Measurements from ENCODE around the gene CDC42SE2. TPM values are rescaled to one million over a fixed set of nuclear protein-coding genes. Genes with fewer than 3 reads are reported as not detected.
"Not testable (repeated sequence)": the region's sequence is repeated elsewhere in the genome, so short reads cannot be mapped to it uniquely, and the experiment has no call there.

The CDC42SE2 gene
- total RNA-seq, 1 experiment from 2014 or later, result 33.7 TPM

GRCh38 chr5:131371835-131372234 is 108.0 kb downstream of the CDC42SE2 start:
- H3K4me3 ChIP-seq, result no peak overlapping the region
- H3K36me3 ChIP-seq, result no peaks in the 10 kb centered on the region; the same call in 1 of the 2 replicates
- H3K27ac ChIP-seq, result no peak overlapping the region
- no peak for DNase-seq
- H3K27me3 ChIP-seq, result no peaks in the 10 kb centered on the region
- H3K9me3 ChIP-seq (replicated peaks), result no peaks in the 10 kb centered on the region
- no peaks in the 10 kb centered on the region for H3K4me1 ChIP-seq

DNA sequence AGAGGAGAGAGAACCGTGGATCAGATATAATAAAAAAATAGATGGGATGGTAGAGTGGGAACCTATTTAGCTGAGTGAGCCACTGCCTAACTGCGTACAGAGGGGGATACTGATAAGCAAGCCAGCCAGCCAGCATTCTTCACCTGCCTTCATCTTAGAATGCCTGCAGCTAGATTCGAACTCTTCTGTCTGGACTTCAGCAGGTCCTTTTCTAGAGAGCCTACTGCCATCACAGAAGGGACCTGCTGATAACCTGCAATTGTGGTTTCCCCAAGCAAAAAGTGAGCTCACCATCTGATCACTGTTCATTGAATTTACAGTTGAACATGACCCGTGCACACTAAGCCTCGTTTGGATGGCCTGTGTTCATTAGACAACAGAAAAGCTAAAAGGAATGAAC is 109.4 kb downstream of the CDC42SE2 start:
- no peak for DNase-seq
- Histone ChIP-seq H3K4me3 (no peak overlapping the region), H3K4me1 (no peaks in the 10 kb centered on the region), H3K27me3 (no peaks in the 10 kb centered on the region), H3K9me3 (replicated peaks) (no peaks in the 10 kb centered on the region), H3K36me3 (no peaks in the 10 kb centered on the region), H3K27ac (no peak overlapping the region)

DNA sequence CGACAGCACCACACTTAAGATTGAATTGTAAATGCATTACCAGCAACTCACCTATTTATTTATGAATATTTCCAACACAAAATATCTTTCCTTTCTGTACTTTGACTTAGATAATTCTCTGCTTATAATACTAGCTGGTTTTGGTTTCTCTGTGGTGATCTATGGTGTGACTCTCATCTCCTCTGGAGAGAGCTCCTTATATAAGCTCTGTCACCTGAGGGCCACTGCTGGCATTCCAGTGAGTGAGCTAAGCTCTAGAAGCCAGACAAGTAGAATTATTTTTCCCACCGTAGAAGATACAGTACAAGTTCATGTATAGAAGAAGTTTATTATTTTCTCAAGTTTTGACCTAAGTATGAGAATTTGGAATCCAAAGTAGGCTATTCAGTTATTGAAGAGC is 111.5 kb downstream of the CDC42SE2 start:
- H3K4me3 ChIP-seq, result no peak overlapping the region
- H3K27me3 ChIP-seq, result no peaks in the 10 kb centered on the region
- H3K9me3 ChIP-seq (replicated peaks), result no peaks in the 10 kb centered on the region
- H3K4me1 ChIP-seq, result peaks cover 13% of the 10 kb centered on the region
- no peaks in the 10 kb centered on the region for H3K36me3 ChIP-seq
- no peak overlapping the region for H3K27ac ChIP-seq
- no peak for DNase-seq

DNA sequence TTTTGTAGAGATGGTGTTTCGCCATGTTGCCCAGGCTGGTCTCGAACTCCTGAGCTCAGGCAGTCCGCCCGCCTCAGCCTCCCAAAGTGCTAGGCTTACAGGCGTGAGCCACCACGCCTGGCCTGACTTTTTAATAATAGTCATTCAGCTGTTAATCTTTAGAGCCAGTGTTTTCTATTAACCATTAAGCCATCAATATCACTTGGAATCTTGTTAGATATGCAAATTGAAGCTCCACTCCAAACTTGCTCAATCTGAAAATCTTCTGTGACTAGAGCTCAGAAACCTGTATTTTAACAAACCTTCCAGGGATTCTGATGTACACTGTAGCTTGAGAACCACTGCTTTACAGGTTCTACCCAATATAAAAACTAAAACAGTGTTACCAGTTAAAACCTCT is 113.5 kb downstream of the CDC42SE2 start:
- no peak for DNase-seq
- Histone ChIP-seq H3K4me1 (peaks cover 14% of the 10 kb centered on the region), H3K36me3 (no peaks in the 10 kb centered on the region), H3K4me3 (no peak overlapping the region), H3K27ac (no peak overlapping the region), H3K9me3 (replicated peaks) (no peaks in the 10 kb centered on the region), H3K27me3 (no peaks in the 10 kb centered on the region)

- no peaks in the 10 kb centered on the region for H3K9me3 ChIP-seq (replicated peaks)
- H3K27ac ChIP-seq, result no peak overlapping the region
- H3K27me3 ChIP-seq, result no peaks in the 10 kb centered on the region
- no peak for DNase-seq
- H3K4me1 ChIP-seq, result peaks cover 14% of the 10 kb centered on the region
- H3K4me3 ChIP-seq, result no peak overlapping the region
- H3K36me3 ChIP-seq, result no peaks in the 10 kb centered on the region
Measured at GRCh38 chr5:131377785-131378325, 114.0 kb downstream of the CDC42SE2 start.

- Histone ChIP-seq H3K9me3 (replicated peaks) (no peaks in the 10 kb centered on the region), H3K27me3 (no peaks in the 10 kb centered on the region), H3K27ac (peak overlapping the region; percentile 52), H3K4me1 (peaks cover 14% of the 10 kb centered on the region), H3K4me3 (no peak overlapping the region), H3K36me3 (no peaks in the 10 kb centered on the region)
- DNase-seq, result no peak
Measured at GRCh38 chr5:131378721-131379541, 115.1 kb downstream of the CDC42SE2 start.

GRCh38 chr5:131379723-131380122 is 115.9 kb downstream of the CDC42SE2 start:
- Histone ChIP-seq H3K4me3 (no peak overlapping the region), H3K9me3 (replicated peaks) (no peaks in the 10 kb centered on the region), H3K27ac (peak overlapping the region; percentile 52), H3K27me3 (no peaks in the 10 kb centered on the region), H3K4me1 (peaks cover 14% of the 10 kb centered on the region), H3K36me3 (no peaks in the 10 kb centered on the region)
- peak; percentile 6 to 33 for DNase-seq

DNA sequence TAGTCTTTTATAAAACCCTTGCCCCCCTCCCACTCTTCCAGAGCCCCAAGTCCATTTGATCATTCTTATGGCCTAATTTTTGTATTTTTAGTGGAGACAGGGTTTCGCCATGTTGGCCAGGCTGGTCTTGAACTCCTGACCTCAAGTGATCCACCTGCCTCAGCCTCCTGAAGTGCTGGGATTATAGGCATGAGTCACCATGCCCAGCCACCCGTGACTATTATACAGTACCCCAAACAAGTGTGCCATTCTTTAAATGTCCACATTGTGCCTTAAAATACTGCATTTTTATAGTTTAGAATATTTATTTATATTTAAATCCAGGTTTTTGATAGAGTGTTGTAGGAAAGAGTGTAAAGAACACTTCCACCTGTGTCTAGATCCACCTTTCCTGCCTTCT is 116.4 kb downstream of the CDC42SE2 start:
- DNase-seq, H3K27ac ChIP-seq: not testable (repeated sequence)

DNA sequence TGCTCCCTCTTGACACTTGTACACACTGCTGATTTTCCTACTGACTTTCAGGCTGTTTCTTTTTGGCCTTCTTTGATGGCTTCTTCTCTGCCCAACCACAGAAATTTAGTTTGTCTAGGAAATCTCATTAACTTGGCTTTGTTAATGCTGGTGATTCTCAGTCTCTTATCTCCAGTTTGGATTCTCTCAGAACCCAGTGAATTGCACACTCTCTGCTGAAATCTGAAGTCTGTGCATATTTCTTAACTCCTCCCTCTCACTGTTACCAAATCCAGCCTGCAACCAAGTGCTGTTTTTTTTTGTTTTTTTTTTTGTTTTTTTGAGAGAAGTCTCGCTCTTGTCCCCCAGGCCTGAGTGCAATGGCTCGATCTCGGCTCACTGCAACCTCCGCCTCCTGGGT is 117.2 kb downstream of the CDC42SE2 start:
- Histone ChIP-seq H3K27ac (no peak overlapping the region), H3K36me3 (no peaks in the 10 kb centered on the region), H3K4me3 (no peak overlapping the region), H3K4me1 (peaks cover 14% of the 10 kb centered on the region), H3K27me3 (no peaks in the 10 kb centered on the region), H3K9me3 (replicated peaks) (no peaks in the 10 kb centered on the region)
- DNase-seq, result no peak

More for the DNA sequence above, 116.4 kb downstream of the CDC42SE2 start:
- not testable (repeated sequence) for H3K9me3 ChIP-seq (replicated peaks); H3K4me3 ChIP-seq; H3K27me3 ChIP-seq; H3K36me3 ChIP-seq
- peaks cover 14% of the 10 kb centered on the region for H3K4me1 ChIP-seq

DNA sequence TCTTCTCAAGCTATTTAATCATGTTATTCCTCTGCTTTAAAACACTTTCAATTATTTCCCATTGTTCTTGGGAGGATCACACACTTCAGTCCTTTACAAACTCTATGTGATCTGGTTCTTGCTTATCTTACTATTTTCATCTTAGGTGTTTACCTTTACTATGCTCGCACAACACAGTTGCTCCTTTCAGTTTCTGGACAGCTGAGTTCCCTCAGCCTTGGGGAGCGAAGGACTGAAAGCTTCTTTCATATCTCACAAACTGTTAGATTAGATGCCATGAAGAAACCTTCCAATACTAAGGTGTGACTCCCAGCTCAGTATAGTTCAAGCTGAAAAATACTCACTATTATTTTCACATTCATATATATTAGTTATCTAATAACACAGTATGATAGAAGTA is 117.9 kb downstream of the CDC42SE2 start:
- no peaks in the 10 kb centered on the region; the same call in 1 of the 2 replicates for H3K36me3 ChIP-seq
- DNase-seq, result no peak
- peaks cover 21% of the 10 kb centered on the region for H3K4me1 ChIP-seq
- no peak overlapping the region for H3K27ac ChIP-seq
- H3K4me3 ChIP-seq, result no peak overlapping the region
- H3K27me3 ChIP-seq, result no peaks in the 10 kb centered on the region
- no peaks in the 10 kb centered on the region for H3K9me3 ChIP-seq (replicated peaks)

DNA sequence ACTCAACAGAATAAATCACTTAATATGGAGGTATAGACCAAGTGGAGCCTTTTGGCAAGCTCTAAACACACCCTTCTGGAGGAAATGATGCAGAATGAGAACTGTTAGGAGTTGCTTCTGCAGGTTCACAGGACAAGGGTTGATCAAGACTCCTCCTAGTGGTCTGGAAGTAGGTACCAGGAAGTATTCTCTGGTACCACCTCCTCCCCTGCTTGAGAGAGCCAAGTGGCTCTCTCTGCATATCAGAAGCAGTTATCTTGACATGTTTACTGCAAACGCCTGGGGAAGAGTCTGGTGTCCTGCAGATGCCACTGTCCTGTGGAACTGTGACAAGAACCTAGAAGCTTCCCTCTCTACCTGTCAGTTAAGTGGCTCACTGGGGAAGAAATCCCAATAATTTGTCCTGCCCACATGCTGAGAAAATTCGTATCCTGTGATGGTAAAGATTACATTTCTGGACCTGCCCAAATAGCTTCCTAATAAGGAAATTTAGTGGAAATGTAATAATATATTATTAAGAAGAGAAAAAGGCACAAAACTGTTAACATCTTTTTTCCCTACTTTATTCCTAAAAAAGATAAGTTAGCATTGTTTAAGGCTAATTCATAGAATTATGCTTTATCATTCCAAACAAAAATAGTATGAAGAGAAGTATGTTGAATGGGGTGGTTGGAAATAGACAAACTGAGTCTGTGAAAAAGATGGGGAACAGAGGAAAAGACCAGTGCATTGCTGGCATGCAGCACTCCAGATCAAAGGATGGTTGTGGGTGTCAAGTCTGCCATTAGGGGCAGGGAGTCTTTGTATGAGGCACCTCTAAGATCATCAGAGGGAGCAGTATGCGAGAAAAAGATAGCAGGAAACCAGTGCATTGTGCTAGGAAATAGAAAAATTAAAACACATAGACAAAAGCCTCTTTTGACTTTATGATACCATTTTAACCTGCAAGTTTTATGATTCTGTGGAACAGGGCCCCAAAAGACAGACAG is 118.8 kb downstream of the CDC42SE2 start:
- Histone ChIP-seq H3K27ac (no peak overlapping the region), H3K4me3 (no peak overlapping the region), H3K9me3 (replicated peaks) (no peaks in the 10 kb centered on the region), H3K36me3 (no peaks in the 10 kb centered on the region; the same call in 1 of the 2 replicates), H3K27me3 (no peaks in the 10 kb centered on the region), H3K4me1 (peaks cover 22% of the 10 kb centered on the region)
- DNase-seq, result peak in 1 of 2 experiments; percentile 46

GRCh38 chr5:131384173-131384572 is 120.3 kb downstream of the CDC42SE2 start:
- H3K27me3 ChIP-seq, result no peaks in the 10 kb centered on the region
- H3K4me1 ChIP-seq, result peaks cover 21% of the 10 kb centered on the region
- no peaks in the 10 kb centered on the region for H3K9me3 ChIP-seq (replicated peaks)
- DNase-seq, result no peak
- H3K27ac ChIP-seq, result no peak overlapping the region
- H3K4me3 ChIP-seq, result no peak overlapping the region
- H3K36me3 ChIP-seq, result peaks cover 3% of the 10 kb centered on the region

DNA sequence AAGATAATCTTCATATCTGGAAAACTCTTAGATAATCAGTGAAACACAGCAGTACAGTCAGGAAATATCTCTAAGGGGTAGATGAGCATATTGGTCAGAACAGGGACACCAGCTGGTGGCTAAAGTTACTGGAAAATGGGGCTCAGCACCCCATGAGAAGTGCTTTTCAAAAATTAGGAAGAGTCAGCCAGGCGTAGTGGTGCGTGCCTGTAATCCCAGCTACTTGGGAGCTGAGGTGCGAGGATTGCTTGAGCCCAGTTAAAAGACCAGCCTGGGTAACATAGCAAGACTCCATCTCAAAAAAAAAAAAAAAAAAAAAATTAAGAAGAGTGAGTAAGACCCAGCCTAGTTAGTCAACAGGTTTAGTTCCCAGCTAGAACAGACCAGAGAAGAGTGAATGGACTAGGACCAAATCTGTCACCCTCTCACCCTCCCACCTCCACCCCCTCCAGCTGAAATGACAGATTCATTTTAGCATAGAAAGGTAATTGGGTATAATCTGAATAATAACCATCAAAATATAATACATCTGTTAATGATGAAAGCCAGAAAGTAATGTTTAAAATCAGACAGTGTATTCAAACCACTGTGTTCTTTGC is 120.9 kb downstream of the CDC42SE2 start:
- H3K27ac ChIP-seq, result no peak overlapping the region
- no peaks in the 10 kb centered on the region for H3K27me3 ChIP-seq
- peaks cover 7% of the 10 kb centered on the region for H3K36me3 ChIP-seq
- DNase-seq, result no peak
- peaks cover 16% of the 10 kb centered on the region for H3K4me1 ChIP-seq
- no peaks in the 10 kb centered on the region for H3K9me3 ChIP-seq (replicated peaks)
- H3K4me3 ChIP-seq, result no peak overlapping the region

DNA sequence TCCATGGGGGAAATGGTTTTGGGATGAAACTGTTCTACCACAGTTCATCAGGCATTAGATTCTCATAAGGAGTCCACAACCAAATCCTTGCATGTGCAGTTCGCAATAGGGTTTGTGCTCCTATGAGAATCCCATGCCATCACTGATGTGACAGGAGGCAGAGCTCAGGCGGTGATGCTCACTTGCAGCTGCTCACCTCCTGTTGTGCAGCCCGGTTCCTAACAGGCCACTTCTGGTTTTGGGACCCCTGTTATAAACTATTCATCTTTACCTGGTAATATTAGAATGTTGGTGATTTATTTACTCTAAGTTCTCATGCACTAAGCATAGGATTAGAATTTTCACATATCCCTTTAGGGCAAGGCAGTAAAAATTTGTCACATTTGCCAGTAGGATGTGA is 122.3 kb downstream of the CDC42SE2 start:
- H3K36me3 ChIP-seq, result peaks cover 7% of the 10 kb centered on the region
- peaks cover 8% of the 10 kb centered on the region for H3K4me1 ChIP-seq
- H3K27me3 ChIP-seq, result no peaks in the 10 kb centered on the region
- no peak overlapping the region for H3K27ac ChIP-seq
- no peaks in the 10 kb centered on the region for H3K9me3 ChIP-seq (replicated peaks)
- DNase-seq, result no peak
- H3K4me3 ChIP-seq, result no peak overlapping the region

All from SJCRH30 (cell line).